ENCODE data around the gene EFNA5. TPM values are rescaled to one million over a fixed set of nuclear protein-coding genes. Genes with fewer than 3 reads are reported as not detected.
A peak's percentile ranks its signal among the peaks of the same experiment; 100 is the strongest.

EFNA5 gene
- total RNA-seq, 1 experiment from 2014 or later, result 0.22 TPM

- peak overlapping the region; percentile 59 for H2AFZ ChIP-seq (ENCODE audit: low read depth, low read length, poor library complexity, severe bottlenecking)
- RAD21 ChIA-PET (ENCODE audit: low non-redundant PET in 1 of 2, low total read pairs in 2 of 2, uncharacterized antibody in 2 of 2, unreplicated experiment in 2 of 2), result no interaction called here
- H3K36me3 ChIP-seq (ENCODE audit: control insufficient read depth in 1 of 2, insufficient read depth in 2 of 2, low read length in 2 of 2), result no peaks in the 10 kb centered on the region
- peak overlapping the region in 1 of 2 experiments; percentile 10; a peak in 1 of 4 replicates for H3K4me3 ChIP-seq (replicated peaks in 1 of 2; ENCODE audit: low read depth in 1 of 2, low read length in 2 of 2)
- no peak overlapping the region for H3K27ac ChIP-seq (ENCODE audit: low read depth, low read length)
- intact Hi-C loops (cut with micrococcal nuclease), result no loop called here
- H3K9me3 ChIP-seq (ENCODE audit: control insufficient read depth in 1 of 2, insufficient read depth in 1 of 2, low read depth in 1 of 2, low read length in 2 of 2), result no peaks in the 10 kb centered on the region
- H3K4me1 ChIP-seq (ENCODE audit: control insufficient read depth in 1 of 2, insufficient read depth in 2 of 2, low read length in 2 of 2), result peaks cover 15 to 21% of the 10 kb centered on the region in 2 experiments; a peak in 3 of 4 replicates
- TF ChIP-seq CEBPB (IDR thresholded peaks at IDR 0.05; ENCODE audit: low read depth) (no peak), MAX (IDR thresholded peaks at IDR 0.05) (no peak), YY1 (IDR thresholded peaks at IDR 0.05; ENCODE audit: extremely low read depth, insufficient replicate concordance, low read depth, low read length) (no peak), EGR1 (IDR thresholded peaks at IDR 0.05; ENCODE audit: low read depth) (0 out of 2 replicates have a peak, but pooled peaks have one; percentile 22), SIN3A (IDR thresholded peaks at IDR 0.05; ENCODE audit: low read depth) (no peak), RAD21 (IDR thresholded peaks at IDR 0.05; ENCODE audit: low read depth) (no peak), SP1 (IDR thresholded peaks at IDR 0.05; ENCODE audit: low read depth) (peak; percentile 23; the same call in 1 of the 2 replicates), ZNF274 (IDR thresholded peaks at IDR 0.05; ENCODE audit: low read depth, low read length) (no peak), POLR2AphosphoS5 (IDR thresholded peaks at IDR 0.05; ENCODE audit: low read depth, low read length) (no peak), ATF3 (IDR thresholded peaks at IDR 0.05) (no peak), ELF1 (IDR thresholded peaks at IDR 0.05; ENCODE audit: borderline replicate concordance, low read depth) (0 out of 2 replicates have a peak, but pooled peaks have one; percentile 7), FOSL1 (IDR thresholded peaks at IDR 0.05; ENCODE audit: low read depth) (peak; percentile 56), TCF7L2 (IDR thresholded peaks at IDR 0.05; ENCODE audit: borderline replicate concordance, extremely low read depth, insufficient read depth, insufficient read length) (no peak), EZH2 (IDR thresholded peaks at IDR 0.05) (no peak), JUND (IDR thresholded peaks at IDR 0.05) (peak; percentile 42), SRF (IDR thresholded peaks at IDR 0.05; ENCODE audit: low read depth) (no peak), POLR2A (IDR thresholded peaks at IDR 0.05; ENCODE audit: borderline replicate concordance, extremely low read depth, insufficient read depth, insufficient read length) (no peak), ZFX (IDR thresholded peaks at IDR 0.05) (no peak)
- TF ChIP-seq, protein P1, sequence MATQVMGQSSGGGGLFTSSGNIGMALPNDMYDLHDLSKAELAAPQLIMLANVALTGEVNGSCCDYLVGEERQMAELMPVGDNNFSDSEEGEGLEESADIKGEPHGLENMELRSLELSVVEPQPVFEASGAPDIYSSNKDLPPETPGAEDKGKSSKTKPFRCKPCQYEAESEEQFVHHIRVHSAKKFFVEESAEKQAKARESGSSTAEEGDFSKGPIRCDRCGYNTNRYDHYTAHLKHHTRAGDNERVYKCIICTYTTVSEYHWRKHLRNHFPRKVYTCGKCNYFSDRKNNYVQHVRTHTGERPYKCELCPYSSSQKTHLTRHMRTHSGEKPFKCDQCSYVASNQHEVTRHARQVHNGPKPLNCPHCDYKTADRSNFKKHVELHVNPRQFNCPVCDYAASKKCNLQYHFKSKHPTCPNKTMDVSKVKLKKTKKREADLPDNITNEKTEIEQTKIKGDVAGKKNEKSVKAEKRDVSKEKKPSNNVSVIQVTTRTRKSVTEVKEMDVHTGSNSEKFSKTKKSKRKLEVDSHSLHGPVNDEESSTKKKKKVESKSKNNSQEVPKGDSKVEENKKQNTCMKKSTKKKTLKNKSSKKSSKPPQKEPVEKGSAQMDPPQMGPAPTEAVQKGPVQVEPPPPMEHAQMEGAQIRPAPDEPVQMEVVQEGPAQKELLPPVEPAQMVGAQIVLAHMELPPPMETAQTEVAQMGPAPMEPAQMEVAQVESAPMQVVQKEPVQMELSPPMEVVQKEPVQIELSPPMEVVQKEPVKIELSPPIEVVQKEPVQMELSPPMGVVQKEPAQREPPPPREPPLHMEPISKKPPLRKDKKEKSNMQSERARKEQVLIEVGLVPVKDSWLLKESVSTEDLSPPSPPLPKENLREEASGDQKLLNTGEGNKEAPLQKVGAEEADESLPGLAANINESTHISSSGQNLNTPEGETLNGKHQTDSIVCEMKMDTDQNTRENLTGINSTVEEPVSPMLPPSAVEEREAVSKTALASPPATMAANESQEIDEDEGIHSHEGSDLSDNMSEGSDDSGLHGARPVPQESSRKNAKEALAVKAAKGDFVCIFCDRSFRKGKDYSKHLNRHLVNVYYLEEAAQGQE (IDR thresholded peaks at IDR 0.05; ENCODE audit: low read depth), result no peak
- DNase-seq (ENCODE audit: low read depth, low spot score) (peak; percentile 36), ATAC-seq (peak; percentile 90)
- CTCF ChIA-PET, result no interaction called here
- no peaks in the 10 kb centered on the region for H3K27me3 ChIP-seq (ENCODE audit: insufficient read depth, low read length)
- no peaks in the 10 kb centered on the region for H3K9me2 ChIP-seq (ENCODE audit: insufficient read depth)
- H4K20me1 ChIP-seq (ENCODE audit: insufficient read depth), result no peaks in the 10 kb centered on the region
- BruUV-seq (replicated peaks), result no TSS peak
- H3K79me2 ChIP-seq (ENCODE audit: insufficient read depth, low read length), result no peaks in the 10 kb centered on the region
- no peak overlapping the region for H3K9ac ChIP-seq (ENCODE audit: low read length)
- peak overlapping the region; percentile 52 for H3K4me2 ChIP-seq (ENCODE audit: low read length)
- POLR2A ChIA-PET, result no interaction called here
Observed at GRCh38 chr5:107425541-107426031, 245.2 kb downstream of the EFNA5 start.
